Naive thymus-derived CD4-positive, alpha-beta T cell (primary cell): ENCODE results near the gene ZNF776. TPM values are rescaled to one million over a fixed set of nuclear protein-coding genes. Genes with fewer than 3 reads are reported as not detected.
"Not testable (repeated sequence)": the region's sequence is repeated elsewhere in the genome, so short reads cannot be mapped to it uniquely, and the experiment has no call there.

Experiments used
- ATAC-seq: fragments of 150-1000 bp; cut with Tn5 transposase; 2 replicates; pipeline ENCODE4 v1.10.0; 2021; ENCODE audit warnings: mild to moderate bottlenecking, moderate library complexity
- CTCF ChIA-PET: fragments of 350-600 bp; sonication (Branson Sonifier 250); formaldehyde crosslinking; loops from one replicate; lab custom pipeline; 2021; ENCODE audit warnings: antibody characterized with exemption; lab: Charles Lee
- POLR2A ChIA-PET: fragments of 350-600 bp; sonication (Branson Sonifier 250); formaldehyde crosslinking; loops from one replicate; lab custom pipeline; 2021; ENCODE audit warnings: antibody characterized with exemption, inconsistent platforms; lab: Charles Lee
- DNase-seq, 9 donors: peaks; one replicate each; pipeline versions ENCODE4 v3.0.0 to v3.0.0-alpha.2; 2020 to 2022; ENCODE audit warnings: mixed read lengths in 1 of 9
- H3K27ac ChIP-seq: one replicate; pipeline ENCODE4 v1.7.0; 2013; ENCODE audit warnings: mild to moderate bottlenecking, low read depth, low read length, moderate library complexity
- H3K27me3 ChIP-seq, 2 donors: one replicate each; pipeline ENCODE4 v1.7.0; 2013; ENCODE audit warnings: low read length in 2 of 2, mild to moderate bottlenecking in 2 of 2, moderate library complexity in 2 of 2; ENCODE audit not compliant: control insufficient read depth in 2 of 2, insufficient read depth in 2 of 2
- H3K36me3 ChIP-seq, 3 experiments: 1 replicate in 2 of 3; 2 replicates in 1 of 3; pipeline ENCODE4 v1.7.0; 2013; ENCODE audit warnings: low read length in 3 of 3, mild to moderate bottlenecking in 3 of 3, moderate library complexity in 1 of 3; ENCODE audit not compliant: insufficient read depth in 3 of 3, control insufficient read depth in 2 of 3
- H3K4me1 ChIP-seq, 2 donors: one replicate each; pipeline ENCODE4 v1.7.0; 2013; ENCODE audit warnings: low read length in 2 of 2, mild to moderate bottlenecking in 2 of 2, moderate library complexity in 1 of 2; ENCODE audit not compliant: control insufficient read depth in 2 of 2, insufficient read depth in 2 of 2
- H3K4me3 ChIP-seq: 2 replicates; pipeline ENCODE4 v1.7.0; 2013; ENCODE audit warnings: mild to moderate bottlenecking, low read length
- H3K9me3 ChIP-seq, 3 experiments: 1 replicate in 2 of 3; 2 replicates in 1 of 3; pipeline ENCODE4 v1.7.0; 2013; ENCODE audit warnings: low read length in 3 of 3; ENCODE audit not compliant: control insufficient read depth in 2 of 3
- H3K27ac Mint-ChIP-seq, 9 donors: one replicate each; pipeline ENCODE4 v1.8.0; 2020 to 2022; ENCODE audit warnings: mixed read lengths in 9 of 9, mild to moderate bottlenecking in 8 of 9, moderate library complexity in 5 of 9, inconsistent platforms in 2 of 9
- H3K27me3 Mint-ChIP-seq, 5 donors: one replicate each; pipeline ENCODE4 v1.8.0; 2021 to 2022; ENCODE audit warnings: mixed read lengths in 5 of 5, mild to moderate bottlenecking in 1 of 5
- H3K36me3 Mint-ChIP-seq, 5 donors: one replicate each; pipeline ENCODE4 v1.8.0; 2020 to 2022; ENCODE audit warnings: mixed read lengths in 5 of 5, mild to moderate bottlenecking in 3 of 5, inconsistent platforms in 1 of 5
- H3K4me1 Mint-ChIP-seq, 7 donors: one replicate each; pipeline ENCODE4 v1.8.0; 2020 to 2022; ENCODE audit warnings: mixed read lengths in 7 of 7, mild to moderate bottlenecking in 3 of 7, inconsistent platforms in 1 of 7
- H3K4me3 Mint-ChIP-seq, 10 donors: one replicate each; pipeline ENCODE4 v1.8.0; 2020 to 2022; ENCODE audit warnings: mild to moderate bottlenecking in 10 of 10, mixed read lengths in 10 of 10, moderate library complexity in 6 of 10, inconsistent platforms in 2 of 10
- H3K9me3 Mint-ChIP-seq, 11 donors: one replicate each; pipeline ENCODE4 v1.8.0; 2020 to 2022; ENCODE audit warnings: mixed read lengths in 11 of 11, mild to moderate bottlenecking in 4 of 11, inconsistent platforms in 1 of 11, moderate library complexity in 1 of 11
- intact Hi-C, 2 donors: fragments of 100-400 bp; cut with micrococcal nuclease; formaldehyde crosslinking; loops; one replicate each; pipeline ENCODE4 v1.15.1; 2023
- polyA plus RNA-seq, 2 donors: library from polyadenylated mRNA; unstranded; fragments of 300-500 nt; fragmentation: Illumina TruSeq; gene quantifications; one replicate each; pipeline ENCODE4 v1.2.3, GENCODE V29; 2021
- total RNA-seq, 6 experiments: library from RNA in 5 of 6; stranded (reverse) in 5 of 6; gene quantifications; 1 replicate in 5 of 6; 2 replicates in 1 of 6; pipeline ENCODE4 v1.2.3 and lab custom pipeline; 2021 to 2026

Gene ZNF776
- total and polyA plus RNA-seq, 7 experiments from 2014 or later = 6.5 to 52.3 (median 19.3) TPM

- Histone ChIP-seq H3K4me3 (peak overlapping the region; percentile 38), H3K36me3 (peaks cover 48 to 70% (median 48%) of the 10 kb centered on the region in 3 experiments), H3K27ac (no peak overlapping the region), H3K27me3 (no peaks in the 10 kb centered on the region), H3K9me3 (peaks cover 27 to 84% (median 59%) of the 10 kb centered on the region in 3 experiments), H3K4me1 (no peaks in the 10 kb centered on the region)
- H3K9me3 Mint-ChIP-seq = peaks cover 12 to 84% (median 74%) of the 10 kb centered on the region in 11 donors
- H3K36me3 Mint-ChIP-seq = peaks cover 48 to 75% (median 68%) of the 10 kb centered on the region in 5 donors
- H3K4me3 Mint-ChIP-seq = peak overlapping the region in 1 of 10 donors; percentile 45
- H3K27me3 Mint-ChIP-seq = no peaks in the 10 kb centered on the region
- CTCF ChIA-PET = no interaction called here
- ATAC-seq (no peak), DNase-seq (no peak)
- H3K27ac Mint-ChIP-seq = peak overlapping the region in 1 of 9 donors; percentile 17
- peaks cover 0 to 13% (median 3%) of the 10 kb centered on the region in 7 donors for H3K4me1 Mint-ChIP-seq
- POLR2A ChIA-PET = interaction anchor here (1.4 kb wide), 1 partner anchor 10 kb away, joined by 4 read pairs; the partner anchor contains the start of gene ZNF586
- intact Hi-C loops = no loop called here
Measured at GRCh38 chr19:57779220-57779845, 32.7 kb downstream of the ZNF776 start.

DNA sequence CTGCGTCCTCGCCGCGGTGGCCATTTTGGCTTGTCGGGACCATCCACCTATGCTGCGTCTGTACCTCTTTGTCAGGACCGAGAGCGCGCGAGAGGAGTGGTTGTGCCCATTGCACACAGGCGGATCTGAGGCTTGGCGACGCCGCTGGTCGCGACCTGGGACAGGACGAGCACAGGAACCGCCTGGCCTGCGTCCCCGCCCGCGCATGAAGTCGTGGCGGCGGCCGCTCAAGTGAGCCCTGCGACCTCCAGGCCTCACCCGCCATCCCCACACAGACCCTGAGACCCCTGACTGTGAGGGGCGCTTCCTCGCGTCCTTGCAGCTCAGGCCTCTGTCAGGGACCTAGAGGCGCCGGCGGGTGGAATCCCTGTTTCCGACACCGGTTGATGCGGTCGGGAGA is 39.7 kb downstream of the ZNF776 start:
- Histone ChIP-seq H3K36me3 (peaks cover 0 to 36% (median 9%) of the 10 kb centered on the region in 3 experiments), H3K9me3 (peaks cover 0 to 79% (median 38%) of the 10 kb centered on the region in 3 experiments), H3K27ac (no peak overlapping the region), H3K4me1 (no peaks in the 10 kb centered on the region), H3K4me3 (no peak overlapping the region), H3K27me3 (no peaks in the 10 kb centered on the region)
- H3K36me3 Mint-ChIP-seq = peaks cover 32 to 66% (median 61%) of the 10 kb centered on the region in 5 donors
- no peak for DNase-seq
- peaks cover 5 to 82% (median 57%) of the 10 kb centered on the region in 11 donors for H3K9me3 Mint-ChIP-seq
- intact Hi-C loops = no loop called here
- peaks cover 0 to 8% (median 3%) of the 10 kb centered on the region in 7 donors for H3K4me1 Mint-ChIP-seq
- H3K27me3 Mint-ChIP-seq = no peaks in the 10 kb centered on the region
- ATAC-seq = no peak
- no peak overlapping the region for H3K4me3 Mint-ChIP-seq
- CTCF ChIA-PET = no interaction called here
- POLR2A ChIA-PET = interaction anchor here (1.5 to 1.7 kb wide), 2 partner anchors 17 to 23 kb away, joined by 4 read pairs; partner anchors contain the start of gene ZNF586
- peak overlapping the region in 2 of 9 donors; percentile 36 to 57 for H3K27ac Mint-ChIP-seq

- Mint-ChIP-seq H3K9me3 (peaks cover 5 to 82% (median 58%) of the 10 kb centered on the region in 11 donors), H3K27me3 (no peaks in the 10 kb centered on the region), H3K4me3 (peak overlapping the region in 1 of 10 donors; percentile 38), H3K27ac (peak overlapping the region in 1 of 9 donors; percentile 57), H3K4me1 (peaks cover 0 to 8% (median 3%) of the 10 kb centered on the region in 7 donors), H3K36me3 (peaks cover 32 to 67% (median 60%) of the 10 kb centered on the region in 5 donors)
- H3K4me1 ChIP-seq = no peaks in the 10 kb centered on the region
- H3K4me3 ChIP-seq = no peak overlapping the region
- no peak for DNase-seq
- ChIA-PET CTCF (no interaction called here), POLR2A (interaction anchor here (1.7 kb wide), 1 partner anchor 18 kb away, joined by 4 read pairs; the partner anchor contains the start of gene ZNF586)
- no peaks in the 10 kb centered on the region for H3K27me3 ChIP-seq
- peaks cover 0 to 77% (median 33%) of the 10 kb centered on the region in 3 experiments for H3K9me3 ChIP-seq
- H3K36me3 ChIP-seq = peaks cover 0 to 40% (median 9%) of the 10 kb centered on the region in 3 experiments
- ATAC-seq = no peak
- intact Hi-C loops = no loop called here
- H3K27ac ChIP-seq = no peak overlapping the region
Measured at GRCh38 chr19:57786906-57787305, 40.3 kb downstream of the ZNF776 start.

DNA sequence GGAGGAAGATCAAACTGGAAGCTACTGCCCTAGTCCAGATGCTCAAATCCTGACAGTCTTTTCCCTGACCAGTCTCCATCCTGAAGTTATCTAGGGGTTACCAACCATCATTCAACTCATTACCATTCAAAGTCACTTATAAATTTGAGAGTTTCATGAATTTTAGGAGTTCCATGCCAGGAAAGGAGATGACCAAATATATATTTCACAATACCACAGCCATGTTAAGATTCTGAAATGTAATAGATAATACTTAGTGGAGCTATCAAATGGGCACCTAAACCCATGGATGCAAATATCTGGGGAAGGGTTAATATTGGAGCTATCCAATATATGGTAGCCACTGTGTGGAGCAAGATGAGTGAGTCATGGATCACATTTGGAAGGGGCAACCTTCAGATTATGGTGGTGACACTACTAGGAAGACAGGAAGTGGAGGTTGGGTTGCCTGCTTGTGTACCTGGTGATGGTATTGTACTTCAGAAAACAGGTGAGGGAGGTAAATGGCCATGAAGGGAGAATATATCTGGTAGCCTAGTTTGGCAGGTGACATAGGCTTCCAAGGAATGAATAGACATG is 41.6 kb downstream of the ZNF776 start:
- no peak for DNase-seq
- H3K9me3 Mint-ChIP-seq = peaks cover 6 to 85% (median 58%) of the 10 kb centered on the region in 11 donors
- H3K36me3 Mint-ChIP-seq = peaks cover 32 to 68% (median 62%) of the 10 kb centered on the region in 5 donors
- Histone ChIP-seq H3K9me3 (peaks cover 0 to 75% (median 32%) of the 10 kb centered on the region in 3 experiments), H3K4me3 (no peak overlapping the region), H3K27me3 (no peaks in the 10 kb centered on the region), H3K27ac (no peak overlapping the region), H3K4me1 (no peaks in the 10 kb centered on the region), H3K36me3 (peaks cover 0 to 46% (median 9%) of the 10 kb centered on the region in 3 experiments)
- ChIA-PET POLR2A (no interaction called here), CTCF (no interaction called here)
- no peak overlapping the region for H3K27ac Mint-ChIP-seq
- H3K4me3 Mint-ChIP-seq = peak overlapping the region in 1 of 10 donors; percentile 37
- intact Hi-C loops = no loop called here
- ATAC-seq = no peak
- peaks cover 0 to 8% (median 3%) of the 10 kb centered on the region in 7 donors for H3K4me1 Mint-ChIP-seq
- H3K27me3 Mint-ChIP-seq = no peaks in the 10 kb centered on the region

DNA sequence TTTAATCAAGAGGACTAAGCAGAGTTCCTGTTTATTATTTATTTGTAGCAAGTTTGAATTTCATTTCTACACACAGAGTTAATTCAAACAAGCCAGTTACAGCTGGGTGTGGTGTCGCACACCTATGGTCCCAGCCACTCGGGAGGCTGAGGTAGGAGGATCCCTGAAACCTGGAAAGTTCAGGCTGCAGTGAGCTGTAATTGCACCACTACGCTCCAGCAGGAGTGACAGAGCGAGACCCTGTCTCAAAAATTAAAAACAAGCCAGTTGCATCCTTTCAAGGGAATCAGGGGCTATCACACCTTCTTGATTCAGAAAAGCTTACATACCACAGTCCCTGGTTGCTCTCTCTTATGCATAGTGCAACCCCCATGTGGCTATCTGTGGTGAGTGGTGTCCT is 42.7 kb downstream of the ZNF776 start:
- CTCF ChIA-PET = no interaction called here
- no peak overlapping the region for H3K4me3 Mint-ChIP-seq
- peaks cover 32 to 77% (median 71%) of the 10 kb centered on the region in 5 donors for H3K36me3 Mint-ChIP-seq
- peaks cover 9 to 89% (median 58%) of the 10 kb centered on the region in 11 donors for H3K9me3 Mint-ChIP-seq
- H3K4me1 Mint-ChIP-seq = peaks cover 0 to 8% (median 3%) of the 10 kb centered on the region in 7 donors
- Histone ChIP-seq H3K4me1 (no peaks in the 10 kb centered on the region), H3K27me3 (no peaks in the 10 kb centered on the region), H3K27ac (no peak overlapping the region), H3K4me3 (no peak overlapping the region), H3K36me3 (peaks cover 0 to 46% (median 9%) of the 10 kb centered on the region in 3 experiments), H3K9me3 (peaks cover 0 to 80% (median 30%) of the 10 kb centered on the region in 3 experiments)
- H3K27me3 Mint-ChIP-seq = no peaks in the 10 kb centered on the region
- POLR2A ChIA-PET = no interaction called here
- ATAC-seq = no peak
- H3K27ac Mint-ChIP-seq = no peak overlapping the region
- no peak for DNase-seq
- intact Hi-C loops = no loop called here

DNA sequence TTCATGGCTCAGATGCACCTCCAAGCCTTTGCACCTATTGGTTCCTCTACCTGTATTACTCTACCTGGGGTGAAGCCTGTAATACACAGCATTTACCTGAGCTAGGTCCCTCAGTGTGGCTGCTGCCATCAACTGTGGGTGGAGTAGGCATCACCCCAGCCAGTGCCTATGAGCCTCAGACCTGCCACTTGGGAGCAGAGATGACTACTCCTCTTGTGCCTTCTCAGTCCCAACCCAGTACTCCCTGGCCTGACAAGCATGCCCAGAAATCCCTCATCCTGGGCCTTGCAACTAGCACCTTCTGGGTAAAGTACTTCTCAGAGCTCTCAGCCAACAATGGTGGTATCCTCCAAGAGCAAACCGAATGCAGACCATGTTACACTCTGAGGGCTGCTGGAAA is 50.0 kb downstream of the ZNF776 start:
- H3K9me3 ChIP-seq = peaks cover 0 to 17% (median 0%) of the 10 kb centered on the region in 3 experiments
- H3K9me3 Mint-ChIP-seq = peaks cover 3 to 56% (median 14%) of the 10 kb centered on the region in 11 donors
- POLR2A ChIA-PET = not testable (repeated sequence)

More for the DNA sequence above, 50.0 kb downstream of the ZNF776 start:
- H3K27ac Mint-ChIP-seq, ATAC-seq, H3K27ac ChIP-seq, intact Hi-C loops, DNase-seq, H3K4me3 ChIP-seq, H3K27me3 ChIP-seq, CTCF ChIA-PET, H3K4me3 Mint-ChIP-seq, H3K27me3 Mint-ChIP-seq, H3K4me1 ChIP-seq: not testable (repeated sequence)
- peaks cover 0 to 13% (median 5%) of the 10 kb centered on the region in 7 donors for H3K4me1 Mint-ChIP-seq
- H3K36me3 ChIP-seq = peaks cover 0 to 25% (median 4%) of the 10 kb centered on the region in 3 experiments
- H3K36me3 Mint-ChIP-seq = peaks cover 12 to 65% (median 56%) of the 10 kb centered on the region in 5 donors
